HEK293 (cell line): ENCODE measurements around the gene TNFAIP8L3.

Experiments
- CTCF ChIA-PET: fragments of 350-600 bp; formaldehyde crosslinking; extraction: SDS; loops from one replicate; lab custom pipeline; 2021; ENCODE audit warnings: antibody characterized with exemption; lab: Yijun Ruan, JAX
- POLR2A ChIA-PET: fragments of 300-600 bp; formaldehyde crosslinking; extraction: SDS; loops from one replicate; lab custom pipeline; 2020; ENCODE audit warnings: antibody characterized with exemption, inconsistent platforms; lab: Yijun Ruan, JAX
- H3K27ac ChIP-seq: fragments of 200-500 bp; sonication (Bioruptor generic); 2 replicates; pipeline ENCODE4 v1.5.1; 2014; ENCODE audit warnings: low read depth, low read length, control low read depth, inconsistent platforms; ENCODE audit errors: extremely low read depth
- H3K36me3 ChIP-seq, 2 experiments: fragments of 200-500 bp in 1 of 2; sonication (Bioruptor generic) in 1 of 2; 1 replicate in 1 of 2; 2 replicates in 1 of 2; pipeline ENCODE4 v1.5.1; 2014 to 2017; ENCODE audit warnings: inconsistent platforms in 2 of 2, low read length in 2 of 2; ENCODE audit not compliant: control insufficient read depth in 2 of 2, insufficient read depth in 1 of 2
- H3K4me1 ChIP-seq: fragments of 200-500 bp; sonication (Bioruptor generic); 2 replicates; pipeline ENCODE4 v1.5.1; 2014; ENCODE audit warnings: mild to moderate bottlenecking, low read length, inconsistent platforms; ENCODE audit not compliant: control insufficient read depth, insufficient read depth
- H3K4me3 ChIP-seq: 2 replicates; pipeline ENCODE4 v1.5.1; 2011; ENCODE audit warnings: low read depth, mild to moderate bottlenecking, control low read depth, low read length, moderate library complexity
- H3K9me3 ChIP-seq: fragments of 200-500 bp; sonication (Bioruptor generic); 2 replicates; pipeline ENCODE4 v1.5.1; 2014; ENCODE audit warnings: low read depth, low read length, inconsistent platforms; ENCODE audit not compliant: control insufficient read depth, insufficient read depth
- PRDM10 ChIP-seq: fragments of 450-650 bp; formaldehyde crosslinking; IDR thresholded peaks from 2 replicates; pipeline ENCODE4 v1.5.1; 2016; ENCODE audit warnings: missing biosample characterization, missing genetic modification characterization
- SCRT2 ChIP-seq: fragments of 450-650 bp; formaldehyde crosslinking; IDR thresholded peaks from 2 replicates; pipeline ENCODE4 v1.5.1; 2016; ENCODE audit warnings: missing biosample characterization, missing genetic modification characterization
- ZBTB6 ChIP-seq: fragments of 450-650 bp; formaldehyde crosslinking; IDR thresholded peaks from 2 replicates; pipeline ENCODE4 v1.5.1; 2017; ENCODE audit warnings: missing biosample characterization, missing genetic modification characterization
- ZNF132 ChIP-seq: fragments of 450-650 bp; formaldehyde crosslinking; IDR thresholded peaks from 2 replicates; pipeline ENCODE4 v1.5.1; 2017; ENCODE audit warnings: missing biosample characterization, missing genetic modification characterization, borderline replicate concordance
- ZNF391 ChIP-seq: fragments of 450-650 bp; formaldehyde crosslinking; IDR thresholded peaks from 2 replicates; pipeline ENCODE4 v1.5.1; 2016; ENCODE audit warnings: low read depth, missing biosample characterization, missing genetic modification characterization, borderline replicate concordance
- ZNF544 ChIP-seq: fragments of 450-650 bp; formaldehyde crosslinking; IDR thresholded peaks from 2 replicates; pipeline ENCODE4 v1.5.0; 2017; ENCODE audit warnings: missing biosample characterization, missing genetic modification characterization
- TF ChIP-seq, protein P1 (sequence below): fragments of 450-650 bp; formaldehyde crosslinking; IDR thresholded peaks from 2 replicates; pipeline ENCODE4 v1.5.1; 2016; ENCODE audit warnings: missing biosample characterization, missing genetic modification characterization, borderline replicate concordance
- TF ChIP-seq, protein P2 (sequence below): fragments of 450-650 bp; formaldehyde crosslinking; IDR thresholded peaks from 2 replicates; pipeline ENCODE4 v1.5.1; 2016; ENCODE audit warnings: missing biosample characterization, missing genetic modification characterization
- TF ChIP-seq, protein P3 (sequence below): fragments of 450-650 bp; formaldehyde crosslinking; IDR thresholded peaks from 2 replicates; pipeline ENCODE4 v1.5.1; 2016; ENCODE audit warnings: missing biosample characterization, missing genetic modification characterization, low read depth
- TF ChIP-seq, protein P4 (sequence below): fragments of 450-650 bp; formaldehyde crosslinking; IDR thresholded peaks from 2 replicates; pipeline ENCODE4 v1.5.1; 2016; ENCODE audit warnings: missing biosample characterization, missing genetic modification characterization

TNFAIP8L3 gene

DNA sequence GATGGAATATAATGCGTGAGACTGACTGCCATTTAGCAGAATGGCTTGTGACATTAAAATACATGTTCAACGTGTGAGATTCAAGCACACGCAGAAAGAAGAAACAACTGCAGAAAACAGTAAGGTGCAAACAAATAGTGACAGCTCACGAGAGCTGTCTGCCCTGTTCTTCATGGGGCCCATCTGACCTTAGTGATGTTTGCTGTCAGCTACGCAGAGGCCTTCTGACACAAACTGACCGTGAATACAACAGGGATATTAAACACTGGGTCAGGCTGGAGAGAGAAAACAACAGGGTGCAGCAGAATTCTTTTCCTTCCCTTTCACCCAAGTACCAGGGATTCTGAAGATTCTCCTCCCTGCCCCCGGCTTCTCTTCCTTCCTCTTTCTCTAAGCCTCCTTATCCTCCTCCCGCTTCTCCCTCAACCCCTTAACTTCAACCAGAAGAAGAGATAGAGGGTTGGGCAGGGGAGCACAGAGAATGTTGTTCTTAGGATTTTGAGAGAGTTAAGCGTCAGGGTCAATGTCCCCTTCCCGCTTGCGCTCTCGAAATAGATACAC lies 2.1 kb downstream of the TNFAIP8L3 start (continued):
- TF ChIP-seq, protein P1, sequence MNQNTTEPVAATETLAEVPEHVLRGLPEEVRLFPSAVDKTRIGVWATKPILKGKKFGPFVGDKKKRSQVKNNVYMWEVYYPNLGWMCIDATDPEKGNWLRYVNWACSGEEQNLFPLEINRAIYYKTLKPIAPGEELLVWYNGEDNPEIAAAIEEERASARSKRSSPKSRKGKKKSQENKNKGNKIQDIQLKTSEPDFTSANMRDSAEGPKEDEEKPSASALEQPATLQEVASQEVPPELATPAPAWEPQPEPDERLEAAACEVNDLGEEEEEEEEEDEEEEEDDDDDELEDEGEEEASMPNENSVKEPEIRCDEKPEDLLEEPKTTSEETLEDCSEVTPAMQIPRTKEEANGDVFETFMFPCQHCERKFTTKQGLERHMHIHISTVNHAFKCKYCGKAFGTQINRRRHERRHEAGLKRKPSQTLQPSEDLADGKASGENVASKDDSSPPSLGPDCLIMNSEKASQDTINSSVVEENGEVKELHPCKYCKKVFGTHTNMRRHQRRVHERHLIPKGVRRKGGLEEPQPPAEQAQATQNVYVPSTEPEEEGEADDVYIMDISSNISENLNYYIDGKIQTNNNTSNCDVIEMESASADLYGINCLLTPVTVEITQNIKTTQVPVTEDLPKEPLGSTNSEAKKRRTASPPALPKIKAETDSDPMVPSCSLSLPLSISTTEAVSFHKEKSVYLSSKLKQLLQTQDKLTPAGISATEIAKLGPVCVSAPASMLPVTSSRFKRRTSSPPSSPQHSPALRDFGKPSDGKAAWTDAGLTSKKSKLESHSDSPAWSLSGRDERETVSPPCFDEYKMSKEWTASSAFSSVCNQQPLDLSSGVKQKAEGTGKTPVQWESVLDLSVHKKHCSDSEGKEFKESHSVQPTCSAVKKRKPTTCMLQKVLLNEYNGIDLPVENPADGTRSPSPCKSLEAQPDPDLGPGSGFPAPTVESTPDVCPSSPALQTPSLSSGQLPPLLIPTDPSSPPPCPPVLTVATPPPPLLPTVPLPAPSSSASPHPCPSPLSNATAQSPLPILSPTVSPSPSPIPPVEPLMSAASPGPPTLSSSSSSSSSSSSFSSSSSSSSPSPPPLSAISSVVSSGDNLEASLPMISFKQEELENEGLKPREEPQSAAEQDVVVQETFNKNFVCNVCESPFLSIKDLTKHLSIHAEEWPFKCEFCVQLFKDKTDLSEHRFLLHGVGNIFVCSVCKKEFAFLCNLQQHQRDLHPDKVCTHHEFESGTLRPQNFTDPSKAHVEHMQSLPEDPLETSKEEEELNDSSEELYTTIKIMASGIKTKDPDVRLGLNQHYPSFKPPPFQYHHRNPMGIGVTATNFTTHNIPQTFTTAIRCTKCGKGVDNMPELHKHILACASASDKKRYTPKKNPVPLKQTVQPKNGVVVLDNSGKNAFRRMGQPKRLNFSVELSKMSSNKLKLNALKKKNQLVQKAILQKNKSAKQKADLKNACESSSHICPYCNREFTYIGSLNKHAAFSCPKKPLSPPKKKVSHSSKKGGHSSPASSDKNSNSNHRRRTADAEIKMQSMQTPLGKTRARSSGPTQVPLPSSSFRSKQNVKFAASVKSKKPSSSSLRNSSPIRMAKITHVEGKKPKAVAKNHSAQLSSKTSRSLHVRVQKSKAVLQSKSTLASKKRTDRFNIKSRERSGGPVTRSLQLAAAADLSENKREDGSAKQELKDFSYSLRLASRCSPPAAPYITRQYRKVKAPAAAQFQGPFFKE: no peak
- TF ChIP-seq ZNF391 (tag by site-specific recombination): no peak

GRCh38 chr15:51090753-51091152 lies 4.0 kb downstream of the TNFAIP8L3 start:
- Histone ChIP-seq H3K9me3 (no peaks in the 10 kb centered on the region), H3K27ac (no peak overlapping the region), H3K4me3 (no peak overlapping the region), H3K4me1 (no peaks in the 10 kb centered on the region), H3K36me3 (no peaks in the 10 kb centered on the region)
- TF ChIP-seq, protein P2, sequence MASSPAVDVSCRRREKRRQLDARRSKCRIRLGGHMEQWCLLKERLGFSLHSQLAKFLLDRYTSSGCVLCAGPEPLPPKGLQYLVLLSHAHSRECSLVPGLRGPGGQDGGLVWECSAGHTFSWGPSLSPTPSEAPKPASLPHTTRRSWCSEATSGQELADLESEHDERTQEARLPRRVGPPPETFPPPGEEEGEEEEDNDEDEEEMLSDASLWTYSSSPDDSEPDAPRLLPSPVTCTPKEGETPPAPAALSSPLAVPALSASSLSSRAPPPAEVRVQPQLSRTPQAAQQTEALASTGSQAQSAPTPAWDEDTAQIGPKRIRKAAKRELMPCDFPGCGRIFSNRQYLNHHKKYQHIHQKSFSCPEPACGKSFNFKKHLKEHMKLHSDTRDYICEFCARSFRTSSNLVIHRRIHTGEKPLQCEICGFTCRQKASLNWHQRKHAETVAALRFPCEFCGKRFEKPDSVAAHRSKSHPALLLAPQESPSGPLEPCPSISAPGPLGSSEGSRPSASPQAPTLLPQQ (tag by site-specific recombination): no peak
- TF ChIP-seq, protein P3, sequence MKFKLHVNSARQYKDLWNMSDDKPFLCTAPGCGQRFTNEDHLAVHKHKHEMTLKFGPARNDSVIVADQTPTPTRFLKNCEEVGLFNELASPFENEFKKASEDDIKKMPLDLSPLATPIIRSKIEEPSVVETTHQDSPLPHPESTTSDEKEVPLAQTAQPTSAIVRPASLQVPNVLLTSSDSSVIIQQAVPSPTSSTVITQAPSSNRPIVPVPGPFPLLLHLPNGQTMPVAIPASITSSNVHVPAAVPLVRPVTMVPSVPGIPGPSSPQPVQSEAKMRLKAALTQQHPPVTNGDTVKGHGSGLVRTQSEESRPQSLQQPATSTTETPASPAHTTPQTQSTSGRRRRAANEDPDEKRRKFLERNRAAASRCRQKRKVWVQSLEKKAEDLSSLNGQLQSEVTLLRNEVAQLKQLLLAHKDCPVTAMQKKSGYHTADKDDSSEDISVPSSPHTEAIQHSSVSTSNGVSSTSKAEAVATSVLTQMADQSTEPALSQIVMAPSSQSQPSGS (tag by site-specific recombination): peak; percentile 46; the same call in 1 of the 2 replicates
- no peak for TF ChIP-seq ZNF132
- TF ChIP-seq, protein P4, sequence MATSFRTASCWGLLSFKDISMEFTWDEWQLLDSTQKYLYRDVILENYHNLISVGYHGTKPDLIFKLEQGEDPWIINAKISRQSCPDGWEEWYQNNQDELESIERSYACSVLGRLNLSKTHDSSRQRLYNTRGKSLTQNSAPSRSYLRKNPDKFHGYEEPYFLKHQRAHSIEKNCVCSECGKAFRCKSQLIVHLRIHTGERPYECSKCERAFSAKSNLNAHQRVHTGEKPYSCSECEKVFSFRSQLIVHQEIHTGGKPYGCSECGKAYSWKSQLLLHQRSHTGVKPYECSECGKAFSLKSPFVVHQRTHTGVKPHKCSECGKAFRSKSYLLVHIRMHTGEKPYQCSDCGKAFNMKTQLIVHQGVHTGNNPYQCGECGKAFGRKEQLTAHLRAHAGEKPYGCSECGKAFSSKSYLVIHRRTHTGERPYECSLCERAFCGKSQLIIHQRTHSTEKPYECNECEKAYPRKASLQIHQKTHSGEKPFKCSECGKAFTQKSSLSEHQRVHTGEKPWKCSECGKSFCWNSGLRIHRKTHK (tag by site-specific recombination): no peak
- TF ChIP-seq SCRT2 (tag by site-specific recombination): peak; percentile 77
- TF ChIP-seq ZNF544 (tag by site-specific recombination): no peak
- TF ChIP-seq ZBTB6 (tag by site-specific recombination): no peak
- TF ChIP-seq PRDM10 (tag by site-specific recombination): peak; percentile 39; the same call in 1 of the 2 replicates
- ChIA-PET CTCF (interaction anchor here (0.6 kb wide), 1 partner anchor 74 kb away, joined by 4 read pairs; no protein-coding TSS in a partner anchor), POLR2A (no interaction called here)
